H1 (cell line): Measurements from ENCODE around the gene PPM1D. TPM values are rescaled to one million over a fixed set of nuclear protein-coding genes. Genes with fewer than 3 reads are reported as not detected.

Experiments
- CTCF ChIA-PET: fragments of 300-600 bp; sonication (Branson Sonifier 250); formaldehyde crosslinking; loops from one replicate; lab custom pipeline; 2021; ENCODE audit not compliant: partially characterized antibody; lab: Charles Lee
- POLR2A ChIA-PET: fragments of 300-600 bp; sonication (Branson Sonifier 250); formaldehyde crosslinking; loops from one replicate; lab custom pipeline; 2021; ENCODE audit warnings: inconsistent platforms; ENCODE audit not compliant: partially characterized antibody; lab: Charles Lee
- DNase-seq, 2 experiments: peaks; one replicate each; pipeline versions ENCODE4 v3.0.0 to v3.0.0-alpha.2; 2010 to 2022; ENCODE audit warnings: low spot score in 2 of 2, low read depth in 1 of 2, mixed read lengths in 1 of 2
- FAIRE-seq: peaks from 2 replicates; lab custom pipeline; 2011; peaks lifted over from hg19 to GRCh38; lab: Jason Lieb, UNC
- H2AFZ ChIP-seq: 2 replicates; pipeline ENCODE4 v1.8.1; 2012; ENCODE audit warnings: low read length, inconsistent platforms
- H2AK5ac ChIP-seq: 2 replicates; pipeline ENCODE4 v1.6.1; 2013; ENCODE audit warnings: low read depth, low read length
- H2BK120ac ChIP-seq: replicated peaks from 2 replicates; pipeline ENCODE3; 2013; ENCODE audit warnings: low read depth, low read length, inconsistent platforms
- H2BK12ac ChIP-seq: 2 replicates; pipeline ENCODE4 v1.6.1; 2013; ENCODE audit warnings: low read depth, low read length
- H2BK15ac ChIP-seq: 2 replicates; pipeline ENCODE4 v1.6.1; 2013; ENCODE audit warnings: low read length
- H2BK20ac ChIP-seq: 2 replicates; pipeline ENCODE4 v1.6.1; 2013; ENCODE audit warnings: low read length
- H2BK5ac ChIP-seq: 2 replicates; pipeline ENCODE4 v1.6.1; 2013; ENCODE audit warnings: low read depth, low read length
- H3K14ac ChIP-seq: 2 replicates; pipeline ENCODE4 v1.6.1; 2013; ENCODE audit warnings: inconsistent platforms; ENCODE audit not compliant: insufficient read length
- H3K18ac ChIP-seq: 2 replicates; pipeline ENCODE4 v1.6.1; 2013; ENCODE audit warnings: low read length; ENCODE audit errors: extremely low read depth
- H3K23ac ChIP-seq: 2 replicates; pipeline ENCODE4 v1.6.1; 2013; ENCODE audit warnings: inconsistent platforms; ENCODE audit not compliant: insufficient read length
- H3K23me2 ChIP-seq: 2 replicates; pipeline ENCODE4 v1.6.1; 2013; ENCODE audit warnings: low read depth, low read length
- H3K27ac ChIP-seq: 2 replicates; pipeline ENCODE4 v1.6.1; 2011; ENCODE audit warnings: low read depth, low read length, inconsistent platforms
- H3K27me3 ChIP-seq, 4 experiments: replicated peaks in 1 of 4; 1 replicate in 1 of 4; 2 replicates in 3 of 4; pipeline versions ENCODE4 v1.6.1 to v1.8.1; 2011 to 2013; ENCODE audit warnings: low read length in 3 of 4, mild to moderate bottlenecking in 3 of 4, inconsistent platforms in 2 of 4, mixed read lengths in 2 of 4, moderate library complexity in 1 of 4; ENCODE audit not compliant: control insufficient read depth in 3 of 4, insufficient read depth in 3 of 4; ENCODE audit errors: extremely low read depth in 1 of 4
- H3K36me3 ChIP-seq, 4 experiments: 2 replicates each; pipeline versions ENCODE4 v1.6.1 to v1.8.1; 2011 to 2013; ENCODE audit warnings: mild to moderate bottlenecking in 4 of 4, low read length in 3 of 4, moderate library complexity in 2 of 4, control low read depth in 1 of 4, inconsistent platforms in 1 of 4; ENCODE audit not compliant: insufficient read depth in 4 of 4, control insufficient read depth in 2 of 4
- H3K4ac ChIP-seq: replicated peaks from 2 replicates; pipeline ENCODE3; 2013; ENCODE audit warnings: low read length, low read depth, mixed read lengths, inconsistent platforms; ENCODE audit not compliant: insufficient read length
- H3K4me1 ChIP-seq, 4 experiments: replicated peaks in 1 of 4; 1 replicate in 1 of 4; 2 replicates in 3 of 4; pipeline versions ENCODE4 v1.6.1 to v1.8.1; 2011 to 2013; ENCODE audit warnings: low read length in 3 of 4, inconsistent platforms in 2 of 4, mixed read lengths in 1 of 4; ENCODE audit not compliant: insufficient read depth in 4 of 4, control insufficient read depth in 3 of 4
- H3K4me2 ChIP-seq, 2 experiments: 2 replicates each; pipeline versions ENCODE4 v1.6.1 to v1.8.1; 2011 to 2013; ENCODE audit warnings: low read depth in 2 of 2, low read length in 2 of 2, control low read depth in 1 of 2, inconsistent platforms in 1 of 2, mild to moderate bottlenecking in 1 of 2; ENCODE audit not compliant: insufficient read depth in 1 of 2
- H3K4me3 ChIP-seq, 4 experiments: fragments of 200-600, 300-600 bp in 1 of 4; sonication (generic), shearing (Covaris generic), sonication (Bioruptor Twin) in 1 of 4; 2 replicates each; pipeline versions ENCODE4 v1.5.1 to v1.8.1; 2011 to 2016; ENCODE audit warnings: low read length in 4 of 4, low read depth in 3 of 4, control low read depth in 2 of 4, inconsistent platforms in 2 of 4, mild to moderate bottlenecking in 2 of 4, mixed read lengths in 1 of 4, moderate library complexity in 1 of 4; ENCODE audit not compliant: insufficient read depth in 2 of 4; ENCODE audit errors: extremely low read depth in 1 of 4
- H3K56ac ChIP-seq: replicated peaks from 2 replicates; pipeline ENCODE3; 2013; ENCODE audit warnings: low read depth, mild to moderate bottlenecking, mixed read lengths, low read length, inconsistent platforms; ENCODE audit not compliant: insufficient read length
- H3K79me1 ChIP-seq: 2 replicates; pipeline ENCODE4 v1.6.1; 2013; ENCODE audit warnings: low read depth, low read length, control low read depth
- H3K79me2 ChIP-seq, 2 experiments: 2 replicates each; pipeline versions ENCODE4 v1.6.1 to v1.8.1; 2012 to 2013; ENCODE audit warnings: low read length in 2 of 2, mild to moderate bottlenecking in 2 of 2, inconsistent platforms in 1 of 2; ENCODE audit not compliant: insufficient read depth in 2 of 2, control insufficient read depth in 1 of 2
- H3K9ac ChIP-seq, 4 experiments: replicated peaks in 1 of 4; 1 replicate in 1 of 4; 2 replicates in 3 of 4; pipeline versions ENCODE4 v1.6.1 to v1.8.1; 2011 to 2013; ENCODE audit warnings: low read depth in 3 of 4, low read length in 3 of 4, control low read depth in 2 of 4, mild to moderate bottlenecking in 2 of 4, moderate library complexity in 2 of 4, inconsistent platforms in 1 of 4; ENCODE audit errors: extremely low read depth in 1 of 4
- H3K9me3 ChIP-seq, 2 experiments: 2 replicates each; pipeline versions ENCODE4 v1.6.1 to v1.8.1; 2012 to 2013; ENCODE audit warnings: mild to moderate bottlenecking in 2 of 2, moderate library complexity in 2 of 2, control low read depth in 1 of 2, inconsistent platforms in 1 of 2, low read depth in 1 of 2, low read length in 1 of 2, mixed read lengths in 1 of 2; ENCODE audit not compliant: insufficient read depth in 2 of 2
- H4K20me1 ChIP-seq, 2 experiments: replicated peaks in 1 of 2; 2 replicates each; pipeline versions ENCODE3 to v1.8.1; 2011 to 2013; ENCODE audit warnings: inconsistent platforms in 2 of 2, low read length in 2 of 2, mild to moderate bottlenecking in 1 of 2; ENCODE audit not compliant: insufficient read depth in 2 of 2, control insufficient read depth in 1 of 2
- H4K5ac ChIP-seq: 2 replicates; pipeline ENCODE4 v1.6.1; 2013; ENCODE audit warnings: low read length, low read depth, mixed read lengths, inconsistent platforms; ENCODE audit not compliant: insufficient read length
- H4K8ac ChIP-seq: 2 replicates; pipeline ENCODE4 v1.8.0; 2013; ENCODE audit warnings: mild to moderate bottlenecking, moderate library complexity, low read length, inconsistent platforms; ENCODE audit not compliant: insufficient read depth; ENCODE audit errors: extremely low read depth
- H4K91ac ChIP-seq: replicated peaks from 2 replicates; pipeline ENCODE3; 2013; ENCODE audit warnings: low read length, mixed read lengths, inconsistent platforms; ENCODE audit not compliant: insufficient read length
- BRCA1 ChIP-seq: IDR thresholded peaks from 2 replicates; pipeline ENCODE4 v1.6.1; 2012; ENCODE audit warnings: low read depth, low read length, improper control_type of control experiment
- GABPA ChIP-seq: IDR thresholded peaks from 2 replicates; pipeline ENCODE4 v1.6.1; 2011; ENCODE audit warnings: mild to moderate bottlenecking, low read length, moderate library complexity, borderline replicate concordance; ENCODE audit not compliant: insufficient read depth
- NANOG ChIP-seq: IDR thresholded peaks from 2 replicates; pipeline ENCODE4 v1.6.1; 2011; ENCODE audit warnings: low read length, low read depth, mild to moderate bottlenecking, inconsistent platforms; ENCODE audit not compliant: insufficient read depth, poor library complexity, severe bottlenecking
- SIN3A ChIP-seq, 2 experiments: IDR thresholded peaks in 1 of 2; conservative IDR thresholded peaks in 1 of 2; 2 replicates each; pipeline ENCODE4 v1.6.1; 2011 to 2012; ENCODE audit warnings: low read length in 2 of 2, improper control_type of control experiment in 1 of 2, low read depth in 1 of 2, mild to moderate bottlenecking in 1 of 2
- SP4 ChIP-seq: IDR thresholded peaks from 2 replicates; pipeline ENCODE4 v1.6.1; 2012; ENCODE audit warnings: low read length, inconsistent platforms
- WGBS, 2 experiments: shearing (Covaris generic) in 1 of 2; methylation state at CpG; one replicate each; pipeline versions ENCODE4 v1.1.6 to v1.1.7; 2013 to 2015; ENCODE audit warnings: low lambda C conversion rate in 2 of 2, mixed read lengths in 2 of 2, inconsistent platforms in 1 of 2, low coverage in 1 of 2, missing lambda C conversion rate in 1 of 2; ENCODE audit not compliant: insufficient replicate concordance in 2 of 2, insufficient coverage in 1 of 2, insufficient read length in 1 of 2; ENCODE audit errors: extremely low coverage in 1 of 2, missing lambda C conversion rate in 1 of 2; 5-methylcytosine and 5-hydroxymethylcytosine counted together
- polyA plus RNA-seq, 7 experiments: library from polyadenylated mRNA; depleted of rRNA in 3 of 7; stranded (reverse) in 5 of 7; unstranded in 2 of 7; fragments of >200 nt in 5 of 7; fragments of 200-250 nt in 2 of 7; gene quantifications; 1 replicate in 5 of 7; 2 replicates in 1 of 7; 4 replicates in 1 of 7; pipeline versions ENCODE4 v1.2.1 to v1.2.3, GENCODE V29; 2011 to 2013; ENCODE audit warnings: missing spikeins in 2 of 7, mixed read lengths in 2 of 7
- total RNA-seq: library from RNA; stranded (reverse); fragmentation: NEBNext Ultra II Directional; extraction: Animal tissue kit (Norgen Biotek cat#: 25700); gene quantifications from 2 replicates; pipeline ENCODE4 v1.2.1, GENCODE V29; 2021
- TF ChIP-seq, protein P1 (sequence below): IDR thresholded peaks from 2 replicates; pipeline ENCODE4 v1.6.1; 2012; ENCODE audit warnings: low read length, inconsistent platforms
- TF ChIP-seq, protein P2 (sequence below): IDR thresholded peaks from 2 replicates; pipeline ENCODE4 v1.6.1; 2012; ENCODE audit warnings: inconsistent platforms

The PPM1D gene
- total and polyA plus RNA-seq, 2 of the 8 experiments (the other 6 are each of a cell fraction or from before 2014, with no cell fraction given): 5.0 to 16.7 TPM

DNA sequence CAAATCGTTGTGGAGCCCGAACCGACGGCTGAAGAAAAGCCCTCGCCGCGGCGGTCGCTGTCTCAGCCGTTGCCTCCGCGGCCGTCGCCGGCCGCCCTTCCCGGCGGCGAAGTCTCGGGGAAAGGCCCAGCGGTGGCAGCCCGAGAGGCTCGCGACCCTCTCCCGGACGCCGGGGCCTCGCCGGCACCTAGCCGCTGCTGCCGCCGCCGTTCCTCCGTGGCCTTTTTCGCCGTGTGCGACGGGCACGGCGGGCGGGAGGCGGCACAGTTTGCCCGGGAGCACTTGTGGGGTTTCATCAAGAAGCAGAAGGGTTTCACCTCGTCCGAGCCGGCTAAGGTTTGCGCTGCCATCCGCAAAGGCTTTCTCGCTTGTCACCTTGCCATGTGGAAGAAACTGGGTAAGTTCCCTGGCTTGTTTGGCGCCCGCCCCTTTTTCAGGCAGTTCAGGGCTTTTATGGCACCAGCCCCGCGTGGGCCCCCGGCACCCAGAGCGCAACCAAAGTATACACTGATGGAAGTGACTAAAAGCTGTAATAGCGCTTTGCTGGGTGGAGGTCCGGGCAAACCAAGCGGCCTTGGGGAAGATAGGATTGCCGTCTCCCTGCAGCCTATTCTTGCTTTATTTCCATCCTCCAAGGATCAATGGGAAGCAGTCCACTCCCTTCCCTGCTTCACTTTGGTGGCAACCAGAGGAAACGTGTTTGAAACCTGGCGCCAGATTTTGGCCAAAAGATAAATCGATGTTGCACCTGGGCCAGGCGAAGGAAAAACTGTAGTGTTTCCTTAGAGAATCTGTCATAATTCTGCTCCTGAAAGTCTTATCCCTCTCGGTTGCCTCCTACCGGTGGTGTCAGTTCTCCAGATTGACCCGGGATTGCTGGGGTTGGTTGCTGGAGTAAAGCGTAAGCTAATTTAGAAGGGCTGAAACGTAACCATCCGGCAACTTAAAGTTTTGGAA, 775 bp downstream of the PPM1D start:
- CTCF ChIA-PET: interaction anchor here (0.6 to 3.9 kb wide), 17 partner anchors 8 to 74 kb away, joined by 3 to 13 read pairs (median 3); no protein-coding TSS in a partner anchor
- H4K20me1 ChIP-seq: peaks cover 3 to 7% of the 10 kb centered on the region in 2 experiments
- FAIRE-seq: no peak
- TF ChIP-seq NANOG: no peak
- TF ChIP-seq, protein P1, sequence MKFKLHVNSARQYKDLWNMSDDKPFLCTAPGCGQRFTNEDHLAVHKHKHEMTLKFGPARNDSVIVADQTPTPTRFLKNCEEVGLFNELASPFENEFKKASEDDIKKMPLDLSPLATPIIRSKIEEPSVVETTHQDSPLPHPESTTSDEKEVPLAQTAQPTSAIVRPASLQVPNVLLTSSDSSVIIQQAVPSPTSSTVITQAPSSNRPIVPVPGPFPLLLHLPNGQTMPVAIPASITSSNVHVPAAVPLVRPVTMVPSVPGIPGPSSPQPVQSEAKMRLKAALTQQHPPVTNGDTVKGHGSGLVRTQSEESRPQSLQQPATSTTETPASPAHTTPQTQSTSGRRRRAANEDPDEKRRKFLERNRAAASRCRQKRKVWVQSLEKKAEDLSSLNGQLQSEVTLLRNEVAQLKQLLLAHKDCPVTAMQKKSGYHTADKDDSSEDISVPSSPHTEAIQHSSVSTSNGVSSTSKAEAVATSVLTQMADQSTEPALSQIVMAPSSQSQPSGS: no peak
- peak; percentile 97 to 98 for TF ChIP-seq SIN3A (conservative IDR thresholded peaks at IDR 0.05 in 1 of 2, IDR thresholded peaks at IDR 0.05 in 1 of 2; ENCODE audit: low read depth in 1 of 2, low read length in 2 of 2)
- no peak for TF ChIP-seq SP4
- TF ChIP-seq, protein P2, sequence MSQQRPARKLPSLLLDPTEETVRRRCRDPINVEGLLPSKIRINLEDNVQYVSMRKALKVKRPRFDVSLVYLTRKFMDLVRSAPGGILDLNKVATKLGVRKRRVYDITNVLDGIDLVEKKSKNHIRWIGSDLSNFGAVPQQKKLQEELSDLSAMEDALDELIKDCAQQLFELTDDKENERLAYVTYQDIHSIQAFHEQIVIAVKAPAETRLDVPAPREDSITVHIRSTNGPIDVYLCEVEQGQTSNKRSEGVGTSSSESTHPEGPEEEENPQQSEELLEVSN: no peak
- no peak for TF ChIP-seq GABPA
- no peak for TF ChIP-seq BRCA1

More for the DNA sequence above, 775 bp downstream of the PPM1D start:
- H3K9ac ChIP-seq: peak overlapping the region; percentile 84 to 93 (median 90)
- no peak overlapping the region for H3K4ac ChIP-seq
- no peaks in the 10 kb centered on the region for H3K9me3 ChIP-seq
- peaks cover 4% of the 10 kb centered on the region for H3K23me2 ChIP-seq
- no peak overlapping the region for H3K23ac ChIP-seq
- H2BK20ac ChIP-seq: no peak overlapping the region
- no peak overlapping the region for H3K14ac ChIP-seq
- peaks cover 9 to 55% of the 10 kb centered on the region in 2 experiments for H3K79me2 ChIP-seq
- no peak overlapping the region for H2BK15ac ChIP-seq
- H2AK5ac ChIP-seq: no peak overlapping the region
- H3K27me3 ChIP-seq: no peaks in the 10 kb centered on the region
- H4K8ac ChIP-seq: peak overlapping the region; percentile 92
- H2BK5ac ChIP-seq: 0 out of 2 replicates have a peak overlapping the region, but pooled peaks have one; percentile 25
- POLR2A ChIA-PET: interaction anchor here (0.9 to 3.4 kb wide), 22 partner anchors 10 to 215 kb away, joined by 3 to 22 read pairs (median 6); partner anchors contain the start of genes APPBP2, BCAS3 and USP32
- peaks cover 2% of the 10 kb centered on the region; the same call in 1 of the 2 replicates for H3K79me1 ChIP-seq
- H3K4me2 ChIP-seq: peak overlapping the region; percentile 84 to 89
- peak overlapping the region; percentile 71 for H3K56ac ChIP-seq
- H4K91ac ChIP-seq: peak overlapping the region; percentile 44
- no peak overlapping the region for H2BK12ac ChIP-seq
- peak in 1 of 2 experiments; percentile 81 for DNase-seq
- H4K5ac ChIP-seq: peak overlapping the region; percentile 73
- H3K36me3 ChIP-seq: no peaks in the 10 kb centered on the region
- peak overlapping the region; percentile 67; the same call in 1 of the 2 replicates for H3K18ac ChIP-seq
- H3K4me3 ChIP-seq: peak overlapping the region; percentile 68 to 96 (median 93)
- no peak overlapping the region; the same call in 1 of the 2 replicates for H2AFZ ChIP-seq
- H3K4me1 ChIP-seq: peaks cover 0 to 3% (median 0%) of the 10 kb centered on the region in 4 experiments; a peak in 1 of 7 replicates
- WGBS, 2 experiments: 2% methylated on average over 57 of the region's 69 CpGs; no CpG with 5 or more reads in 1 of the 2 experiments
- H3K27ac ChIP-seq: peak overlapping the region; percentile 82
- no peak overlapping the region for H2BK120ac ChIP-seq
